PC-9 (cell line): ENCODE measurements around the gene UQCRH. TPM values are rescaled to one million over a fixed set of nuclear protein-coding genes. Genes with fewer than 3 reads are reported as not detected.
"Not testable (repeated sequence)": the region's sequence is repeated elsewhere in the genome, so short reads cannot be mapped to it uniquely, and the experiment has no call there.

ENCODE experiments used
- BruUV-seq: library from RNA; stranded (reverse); fragments of 400-500 nt; replicated peaks from 2 replicates; lab custom pipeline; 2021; lab: Mats Ljungman, UMichigan
- CTCF ChIA-PET: fragments of 300-600 bp; sonication (Branson Sonifier 250); formaldehyde crosslinking; loops from one replicate; lab custom pipeline; 2022; ENCODE audit warnings: antibody characterized with exemption; lab: Charles Lee
- POLR2A ChIA-PET: fragments of 300-600 bp; sonication (Branson Sonifier 250); formaldehyde crosslinking; loops from one replicate; lab custom pipeline; 2022; ENCODE audit warnings: antibody characterized with exemption; ENCODE audit not compliant: unreplicated experiment; lab: Charles Lee
- DNase-seq, 2 experiments: peaks; one replicate each; pipeline versions ENCODE4 v3.0.0 to v3.0.0-alpha.2; 2015 to 2022; ENCODE audit warnings: mixed read lengths in 1 of 2
- H2AFZ ChIP-seq: fragments of 200-600 bp; sonication (generic); 2 replicates; pipeline ENCODE4 v1.8.1; 2017; ENCODE audit warnings: antibody characterized with exemption
- H3F3A ChIP-seq: fragments of 200-600 bp; sonication (generic); 2 replicates; pipeline ENCODE4 v1.8.1; 2017; ENCODE audit warnings: antibody characterized with exemption, mild to moderate bottlenecking, low read depth; ENCODE audit not compliant: insufficient read depth
- H3K27ac ChIP-seq: fragments of 200-600 bp; sonication (generic); 2 replicates; pipeline ENCODE4 v1.6.1; 2016; ENCODE audit warnings: mixed run types
- H3K27me3 ChIP-seq: fragments of 200-600 bp; sonication (generic); 2 replicates; pipeline ENCODE4 v1.6.1; 2016; ENCODE audit warnings: low read depth, mixed run types; ENCODE audit not compliant: insufficient read depth
- H3K36me3 ChIP-seq: fragments of 200-600 bp; sonication (generic); 2 replicates; pipeline ENCODE4 v1.6.1; 2016; ENCODE audit warnings: low read depth, mixed run types
- H3K4me1 ChIP-seq: fragments of 200-600 bp; sonication (generic); replicated peaks from 2 replicates; pipeline ENCODE4 v1.6.1; 2016; ENCODE audit warnings: mixed run types; ENCODE audit not compliant: insufficient read depth
- H3K4me2 ChIP-seq: fragments of 200-600 bp; sonication (generic); 2 replicates; pipeline ENCODE4 v1.6.1; 2017; ENCODE audit warnings: mixed run types
- H3K4me3 ChIP-seq: fragments of 200-600 bp; sonication (generic); 2 replicates; pipeline ENCODE4 v1.6.1; 2016; ENCODE audit warnings: mixed run types
- H3K79me2 ChIP-seq: fragments of 200-600 bp; sonication (generic); 2 replicates; pipeline ENCODE4 v1.6.1; 2017; ENCODE audit warnings: low read depth, mixed run types
- H3K9me2 ChIP-seq: fragments of 200-600 bp; sonication (generic); 2 replicates; pipeline ENCODE4 v1.8.1; 2017; ENCODE audit warnings: mild to moderate bottlenecking; ENCODE audit not compliant: insufficient read depth
- H3K9me3 ChIP-seq: fragments of 200-600 bp; sonication (generic); 2 replicates; pipeline ENCODE4 v1.8.1; 2016; ENCODE audit warnings: low read depth; ENCODE audit not compliant: insufficient read depth
- H4K20me1 ChIP-seq: fragments of 200-600 bp; sonication (generic); 2 replicates; pipeline ENCODE4 v1.8.1; 2017; ENCODE audit not compliant: insufficient read depth
- intact Hi-C: fragments of 100-400 bp; cut with micrococcal nuclease; formaldehyde crosslinking; loops from one replicate; pipeline ENCODE4 v1.10.0; 2022; ENCODE audit not compliant: unreplicated experiment
- total RNA-seq: library from RNA; stranded (reverse); gene quantifications from 2 replicates; pipeline ENCODE4 v1.2.3, GENCODE V29; 2021

Gene UQCRH
- total RNA-seq, 1 experiment from 2014 or later, result 551 TPM

DNA sequence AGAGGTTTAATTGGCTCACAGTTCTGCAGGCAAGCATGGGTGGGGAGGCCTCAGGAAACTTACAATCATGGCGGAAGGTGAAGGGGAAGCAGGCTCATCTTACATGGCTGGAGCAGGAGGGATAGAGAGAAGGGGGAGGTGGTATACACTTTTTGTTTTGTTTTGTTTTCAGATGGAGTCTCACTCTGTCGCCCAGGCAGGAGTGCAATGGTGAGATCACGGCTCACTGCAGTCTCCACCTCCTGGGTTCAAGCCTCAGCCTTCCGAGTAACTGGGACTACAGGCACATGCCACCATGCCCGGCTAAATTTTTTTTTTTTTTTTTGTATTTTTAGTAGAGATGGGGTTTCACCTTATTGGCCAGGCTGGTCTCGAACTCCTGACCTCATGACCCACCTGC is 18.7 kb downstream of the UQCRH start:
- H3K27ac ChIP-seq, H3K9me2 ChIP-seq, H3F3A ChIP-seq, intact Hi-C loops, DNase-seq, BruUV-seq, H3K4me3 ChIP-seq, H4K20me1 ChIP-seq, H2AFZ ChIP-seq, H3K79me2 ChIP-seq, H3K4me1 ChIP-seq, POLR2A ChIA-PET, H3K36me3 ChIP-seq, CTCF ChIA-PET, H3K4me2 ChIP-seq, H3K9me3 ChIP-seq, H3K27me3 ChIP-seq: not testable (repeated sequence)

GRCh38 chr1:46325285-46326076 is 22.0 kb downstream of the UQCRH start:
- H3K9me2 ChIP-seq, H3K27me3 ChIP-seq, POLR2A ChIA-PET, DNase-seq, BruUV-seq, H3K4me1 ChIP-seq, H3K4me2 ChIP-seq, H3K36me3 ChIP-seq, intact Hi-C loops, H4K20me1 ChIP-seq, H3K9me3 ChIP-seq, H3K27ac ChIP-seq, H3F3A ChIP-seq, H2AFZ ChIP-seq, CTCF ChIA-PET, H3K4me3 ChIP-seq, H3K79me2 ChIP-seq: not testable (repeated sequence)

GRCh38 chr1:46328182-46328581 is 24.7 kb downstream of the UQCRH start:
- H3K4me3 ChIP-seq, POLR2A ChIA-PET, H3K79me2 ChIP-seq, H4K20me1 ChIP-seq, H3K27ac ChIP-seq, H3K9me2 ChIP-seq, H3K4me1 ChIP-seq, BruUV-seq, H2AFZ ChIP-seq, H3F3A ChIP-seq, DNase-seq, H3K27me3 ChIP-seq, H3K4me2 ChIP-seq, H3K36me3 ChIP-seq, H3K9me3 ChIP-seq, intact Hi-C loops: not testable (repeated sequence)
- CTCF ChIA-PET, result interaction anchor here (0.6 kb wide), 1 partner anchor 15 kb away, joined by 5 read pairs; no protein-coding TSS in a partner anchor

DNA sequence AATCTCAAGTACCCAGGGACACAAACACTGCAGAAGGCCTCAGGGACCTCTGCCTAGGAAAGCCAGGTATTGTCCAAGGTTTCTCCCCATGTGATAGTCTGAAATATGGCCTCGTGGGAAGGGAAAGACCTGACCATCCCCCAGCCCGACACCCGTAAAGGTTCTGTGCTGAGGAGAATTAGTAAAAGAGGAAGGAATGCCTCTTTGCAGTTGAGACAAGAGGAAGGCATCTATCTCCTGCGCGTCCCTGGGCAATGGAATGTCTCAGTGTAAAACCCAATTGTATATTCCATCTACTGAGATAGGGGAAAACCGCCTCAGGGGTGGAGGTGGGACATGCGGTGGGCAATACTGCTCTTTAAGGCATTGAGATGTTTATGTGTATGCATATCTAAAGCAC is 26.3 kb downstream of the UQCRH start:
- H3K27ac ChIP-seq, H3K27me3 ChIP-seq, POLR2A ChIA-PET, H3K4me3 ChIP-seq, H3K9me3 ChIP-seq, H3K36me3 ChIP-seq, H3K79me2 ChIP-seq, DNase-seq, H3K9me2 ChIP-seq, H3K4me2 ChIP-seq, BruUV-seq, CTCF ChIA-PET, H3K4me1 ChIP-seq, H2AFZ ChIP-seq, H4K20me1 ChIP-seq, H3F3A ChIP-seq: not testable (repeated sequence)
- intact Hi-C loops, result loop anchor here (5.0 kb wide), 1 partner anchor 192 kb away; no protein-coding TSS in a partner anchor

- H2AFZ ChIP-seq, H3K4me1 ChIP-seq, H3K27me3 ChIP-seq, H3K36me3 ChIP-seq, CTCF ChIA-PET, H3K79me2 ChIP-seq, BruUV-seq, H3K9me2 ChIP-seq, H3K9me3 ChIP-seq, H3K27ac ChIP-seq, H3F3A ChIP-seq, H3K4me2 ChIP-seq, H4K20me1 ChIP-seq, H3K4me3 ChIP-seq, DNase-seq: not testable (repeated sequence)
- POLR2A ChIA-PET, result interaction anchor here (0.7 kb wide), 1 partner anchor 20 kb away, joined by 3 read pairs; no protein-coding TSS in a partner anchor
- intact Hi-C loops, result loop anchor here (5.0 kb wide), 1 partner anchor 192 kb away; no protein-coding TSS in a partner anchor
These were observed 26.9 kb downstream of the UQCRH start for GRCh38 chr1:46330381-46330780.

GRCh38 chr1:46331786-46332540 is 28.5 kb downstream of the UQCRH start:
- CTCF ChIA-PET, result interaction anchor here (2.0 kb wide), 1 partner anchor 21 kb away, joined by 15 read pairs; no protein-coding TSS in a partner anchor
- H3K9me2 ChIP-seq, H3F3A ChIP-seq, H2AFZ ChIP-seq, H3K27me3 ChIP-seq, H3K9me3 ChIP-seq, BruUV-seq, POLR2A ChIA-PET, H3K27ac ChIP-seq, H3K4me1 ChIP-seq, H3K36me3 ChIP-seq, H4K20me1 ChIP-seq, H3K79me2 ChIP-seq, DNase-seq, H3K4me2 ChIP-seq, H3K4me3 ChIP-seq: not testable (repeated sequence)
- intact Hi-C loops, result loop anchor here (5.0 kb wide), 1 partner anchor 190 kb away; no protein-coding TSS in a partner anchor
